Transverse colon (tissue), 4 donors: Measurements from ENCODE around the gene ANKS1A.

Source experiments
- EP300 ChIP-seq: sonication (generic); formaldehyde crosslinking; IDR thresholded peaks from one replicate; pipeline ENCODE4 v1.6.1; 2017; ENCODE audit warnings: antibody characterized with exemption, low read depth
- POLR2A ChIP-seq: fragments of 450-650 bp; IDR thresholded peaks from one replicate; pipeline ENCODE4 v1.6.1; 2016; ENCODE audit warnings: antibody characterized with exemption, mild to moderate bottlenecking, moderate library complexity
- POLR2AphosphoS5 ChIP-seq, 3 donors: sonication (generic); formaldehyde crosslinking; IDR thresholded peaks; one replicate each; pipeline ENCODE4 v1.6.1; 2016; ENCODE audit warnings: antibody characterized with exemption in 3 of 3
- TF ChIP-seq, protein P1 (sequence below), 5 experiments: fragments of 200-600 bp in 3 of 5; fragments of 450-650 bp in 2 of 5; sonication (generic) in 3 of 5; IDR thresholded peaks; 1 replicate in 2 of 5; 2 replicates in 3 of 5; pipeline ENCODE4 v1.5.1; 2016 to 2017; ENCODE audit warnings: antibody characterized with exemption in 5 of 5, inconsistent platforms in 3 of 5, mild to moderate bottlenecking in 2 of 5, moderate library complexity in 1 of 5

GRCh38 chr6:35019171-35019570, 130.1 kb downstream of the ANKS1A start:
- TF ChIP-seq POLR2A (no peak), EP300 (no peak), POLR2AphosphoS5 (IDR thresholded peaks at IDR 0.05) (no peak)
- TF ChIP-seq, protein P1, sequence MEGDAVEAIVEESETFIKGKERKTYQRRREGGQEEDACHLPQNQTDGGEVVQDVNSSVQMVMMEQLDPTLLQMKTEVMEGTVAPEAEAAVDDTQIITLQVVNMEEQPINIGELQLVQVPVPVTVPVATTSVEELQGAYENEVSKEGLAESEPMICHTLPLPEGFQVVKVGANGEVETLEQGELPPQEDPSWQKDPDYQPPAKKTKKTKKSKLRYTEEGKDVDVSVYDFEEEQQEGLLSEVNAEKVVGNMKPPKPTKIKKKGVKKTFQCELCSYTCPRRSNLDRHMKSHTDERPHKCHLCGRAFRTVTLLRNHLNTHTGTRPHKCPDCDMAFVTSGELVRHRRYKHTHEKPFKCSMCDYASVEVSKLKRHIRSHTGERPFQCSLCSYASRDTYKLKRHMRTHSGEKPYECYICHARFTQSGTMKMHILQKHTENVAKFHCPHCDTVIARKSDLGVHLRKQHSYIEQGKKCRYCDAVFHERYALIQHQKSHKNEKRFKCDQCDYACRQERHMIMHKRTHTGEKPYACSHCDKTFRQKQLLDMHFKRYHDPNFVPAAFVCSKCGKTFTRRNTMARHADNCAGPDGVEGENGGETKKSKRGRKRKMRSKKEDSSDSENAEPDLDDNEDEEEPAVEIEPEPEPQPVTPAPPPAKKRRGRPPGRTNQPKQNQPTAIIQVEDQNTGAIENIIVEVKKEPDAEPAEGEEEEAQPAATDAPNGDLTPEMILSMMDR (IDR thresholded peaks at IDR 0.05), result no peak
